Natural killer cell (primary cell): ENCODE data around the gene FAM124B. TPM values are rescaled to one million over a fixed set of nuclear protein-coding genes. Genes with fewer than 3 reads are reported as not detected.

Experiments
- ATAC-seq, 3 donors: fragments of 150-1000 bp in 2 of 3; fragments of 200-7000 bp in 1 of 3; cut with Tn5 transposase; 1 replicate in 1 of 3; 2 replicates in 2 of 3; pipeline ENCODE4 v1.10.0; 2021; ENCODE audit warnings: mild to moderate bottlenecking in 2 of 3, moderate library complexity in 2 of 3
- DNase-seq, 2 donors: peaks; one replicate each; pipeline versions ENCODE4 v3.0.0 to v3.0.0-alpha.2; 2013 to 2021; ENCODE audit warnings: mixed read lengths in 1 of 2
- H3K27ac ChIP-seq: one replicate; pipeline ENCODE4 v1.5.1; 2013; ENCODE audit warnings: mild to moderate bottlenecking, low read length
- H3K27me3 ChIP-seq: one replicate; pipeline ENCODE4 v1.6.1; 2013; ENCODE audit warnings: low read length; ENCODE audit not compliant: control insufficient read depth, insufficient read depth
- H3K36me3 ChIP-seq: one replicate; pipeline ENCODE4 v1.6.1; 2013; ENCODE audit warnings: low read length; ENCODE audit not compliant: control insufficient read depth, insufficient read depth
- H3K4me1 ChIP-seq: one replicate; pipeline ENCODE4 v1.6.1; 2013; ENCODE audit warnings: low read length; ENCODE audit not compliant: control insufficient read depth, insufficient read depth
- H3K4me3 ChIP-seq: one replicate; pipeline ENCODE4 v1.5.1; 2013; ENCODE audit warnings: low read length
- H3K9me3 ChIP-seq: one replicate; pipeline ENCODE4 v1.6.1; 2013; ENCODE audit warnings: low read length; ENCODE audit not compliant: control insufficient read depth, insufficient read depth
- H3K27ac Mint-ChIP-seq, 2 donors: one replicate each; pipeline ENCODE4 v1.8.0; 2022; ENCODE audit warnings: mild to moderate bottlenecking in 2 of 2, mixed read lengths in 2 of 2, moderate library complexity in 1 of 2
- H3K27me3 Mint-ChIP-seq, 2 donors: one replicate each; pipeline ENCODE4 v1.8.0; 2022; ENCODE audit warnings: low read depth in 2 of 2, mixed read lengths in 2 of 2
- H3K36me3 Mint-ChIP-seq: one replicate; pipeline ENCODE4 v1.8.0; 2022; ENCODE audit warnings: mixed read lengths
- H3K4me1 Mint-ChIP-seq, 2 donors: one replicate each; pipeline ENCODE4 v1.8.0; 2022; ENCODE audit warnings: mixed read lengths in 2 of 2
- H3K4me3 Mint-ChIP-seq: one replicate; pipeline ENCODE4 v1.8.0; 2022; ENCODE audit warnings: mild to moderate bottlenecking, moderate library complexity, mixed read lengths
- H3K9me3 Mint-ChIP-seq, 2 donors: one replicate each; pipeline ENCODE4 v1.8.0; 2022; ENCODE audit warnings: mixed read lengths in 2 of 2
- CTCF ChIP-seq: fragments of 200-600 bp; IDR thresholded peaks from one replicate; pipeline ENCODE4 v1.8.0; 2022; ENCODE audit warnings: antibody characterized with exemption
- WGBS: methylation state at CpG from one replicate; pipeline ENCODE4 v1.1.7; 2013; ENCODE audit warnings: missing lambda C conversion rate; ENCODE audit not compliant: insufficient coverage; 5-methylcytosine and 5-hydroxymethylcytosine counted together
- intact Hi-C: fragments of 100-400 bp; cut with micrococcal nuclease; formaldehyde crosslinking; loops from one replicate; pipeline ENCODE4 v1.14.2; 2022
- total RNA-seq, 4 donors: library from RNA; stranded (reverse); fragments of 120-200 nt in 1 of 4; gene quantifications; one replicate each; pipeline versions ENCODE4 v1.2.3 to v1.2.4, GENCODE V29; 2013 to 2022

FAM124B gene
- total RNA-seq, 3 donors from 2014 or later (not counting 1 experiment from before 2014, with no cell fraction given) = 1.9 to 6.1 (median 2.4) TPM

GRCh38 chr2:224417947-224418346 lies 16.0 kb upstream of the FAM124B start:
- H3K36me3 Mint-ChIP-seq = no peaks in the 10 kb centered on the region

GRCh38 chr2:224417361-224417729 lies 15.4 kb upstream of the FAM124B start:
- no peak for ATAC-seq
- no peak for TF ChIP-seq CTCF
- H3K27me3 ChIP-seq = no peaks in the 10 kb centered on the region
- no peak overlapping the region for H3K27ac Mint-ChIP-seq
- no peaks in the 10 kb centered on the region for H3K36me3 ChIP-seq
- intact Hi-C loops = no loop called here
- no peaks in the 10 kb centered on the region for H3K4me1 Mint-ChIP-seq
- H3K4me1 ChIP-seq = no peaks in the 10 kb centered on the region
- no peak overlapping the region for H3K27ac ChIP-seq
- no peaks in the 10 kb centered on the region for H3K9me3 ChIP-seq
- H3K4me3 Mint-ChIP-seq = no peak overlapping the region
- H3K9me3 Mint-ChIP-seq = no peaks in the 10 kb centered on the region
- no peak overlapping the region for H3K4me3 ChIP-seq
- DNase-seq = no peak
- no peaks in the 10 kb centered on the region for H3K36me3 Mint-ChIP-seq
- 56% methylated on average over 1 of the region's 1 CpG for WGBS
- peaks cover 5 to 6% of the 10 kb centered on the region in 2 donors for H3K27me3 Mint-ChIP-seq

More at GRCh38 chr2:224417947-224418346, 16.0 kb upstream of the FAM124B start:
- ATAC-seq (no peak), DNase-seq (no peak)
- Histone ChIP-seq H3K9me3 (no peaks in the 10 kb centered on the region), H3K4me3 (no peak overlapping the region), H3K36me3 (no peaks in the 10 kb centered on the region), H3K27ac (no peak overlapping the region), H3K27me3 (no peaks in the 10 kb centered on the region), H3K4me1 (no peaks in the 10 kb centered on the region)
- intact Hi-C loops = no loop called here
- Mint-ChIP-seq H3K4me1 (no peaks in the 10 kb centered on the region), H3K27me3 (peaks cover 4 to 5% of the 10 kb centered on the region in 2 donors), H3K9me3 (no peaks in the 10 kb centered on the region), H3K4me3 (no peak overlapping the region), H3K27ac (no peak overlapping the region)
- WGBS = 92% methylated on average over 4 of the region's 4 CpGs
- TF ChIP-seq CTCF = no peak

GRCh38 chr2:224416656-224417360 lies 14.9 kb upstream of the FAM124B start:
- H3K4me1 Mint-ChIP-seq = no peaks in the 10 kb centered on the region
- TF ChIP-seq CTCF = no peak
- ATAC-seq (no peak), DNase-seq (no peak)
- H3K9me3 Mint-ChIP-seq = no peaks in the 10 kb centered on the region
- peaks cover 5 to 12% of the 10 kb centered on the region in 2 donors for H3K27me3 Mint-ChIP-seq
- no peak overlapping the region for H3K27ac ChIP-seq
- H3K4me1 ChIP-seq = no peaks in the 10 kb centered on the region
- H3K27ac Mint-ChIP-seq = no peak overlapping the region
- intact Hi-C loops = no loop called here
- H3K4me3 Mint-ChIP-seq = no peak overlapping the region
- no peaks in the 10 kb centered on the region for H3K27me3 ChIP-seq
- H3K4me3 ChIP-seq = no peak overlapping the region
- H3K36me3 Mint-ChIP-seq = no peaks in the 10 kb centered on the region
- no peaks in the 10 kb centered on the region for H3K9me3 ChIP-seq
- no peaks in the 10 kb centered on the region for H3K36me3 ChIP-seq
- WGBS = 97% methylated on average over 3 of the region's 5 CpGs

GRCh38 chr2:224413381-224413780 lies 11.5 kb upstream of the FAM124B start:
- no peak for DNase-seq
- H3K9me3 ChIP-seq = no peaks in the 10 kb centered on the region
- no peaks in the 10 kb centered on the region for H3K36me3 Mint-ChIP-seq
- no peaks in the 10 kb centered on the region for H3K4me1 ChIP-seq
- no peaks in the 10 kb centered on the region for H3K27me3 ChIP-seq
- H3K36me3 ChIP-seq = no peaks in the 10 kb centered on the region
- TF ChIP-seq CTCF = no peak
- no peaks in the 10 kb centered on the region for H3K9me3 Mint-ChIP-seq
- no peak overlapping the region for H3K4me3 ChIP-seq
- no peaks in the 10 kb centered on the region for H3K4me1 Mint-ChIP-seq
- intact Hi-C loops = no loop called here
- no peak overlapping the region for H3K27ac ChIP-seq
- 88% methylated on average over 2 of the region's 2 CpGs for WGBS
- no peak overlapping the region for H3K4me3 Mint-ChIP-seq
- peaks cover 2 to 11% of the 10 kb centered on the region in 2 donors for H3K27me3 Mint-ChIP-seq
- no peak overlapping the region for H3K27ac Mint-ChIP-seq
- ATAC-seq = no peak
